Measurements from ENCODE around the gene ADAM33.

The ADAM33 gene

GRCh38 chr20:3710011-3710466 is 28.2 kb upstream of the ADAM33 start:
- DNase-seq (ENCODE audit: low read depth in 2 of 2) = no peak

DNA sequence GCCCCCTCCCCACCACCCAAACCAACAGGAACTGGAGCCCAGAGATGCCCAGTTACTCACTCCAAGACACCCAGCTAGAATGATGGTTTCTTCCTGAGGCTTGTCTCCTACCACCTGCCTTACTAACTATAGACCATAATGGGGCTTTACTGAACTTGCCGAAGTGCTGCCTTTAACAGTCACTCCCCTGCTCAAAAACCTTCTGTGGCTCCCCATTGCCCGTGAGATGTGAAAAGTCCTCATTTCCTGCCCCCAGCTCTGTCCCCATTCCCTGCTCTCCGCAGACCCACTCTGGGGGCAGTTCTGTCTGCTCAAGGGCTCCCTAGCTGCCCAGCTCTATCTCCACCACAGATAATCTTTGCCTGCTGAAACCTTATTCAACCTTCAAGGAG is 25.7 kb upstream of the ADAM33 start:
- no peak for DNase-seq (ENCODE audit: low read depth in 2 of 2)

DNA sequence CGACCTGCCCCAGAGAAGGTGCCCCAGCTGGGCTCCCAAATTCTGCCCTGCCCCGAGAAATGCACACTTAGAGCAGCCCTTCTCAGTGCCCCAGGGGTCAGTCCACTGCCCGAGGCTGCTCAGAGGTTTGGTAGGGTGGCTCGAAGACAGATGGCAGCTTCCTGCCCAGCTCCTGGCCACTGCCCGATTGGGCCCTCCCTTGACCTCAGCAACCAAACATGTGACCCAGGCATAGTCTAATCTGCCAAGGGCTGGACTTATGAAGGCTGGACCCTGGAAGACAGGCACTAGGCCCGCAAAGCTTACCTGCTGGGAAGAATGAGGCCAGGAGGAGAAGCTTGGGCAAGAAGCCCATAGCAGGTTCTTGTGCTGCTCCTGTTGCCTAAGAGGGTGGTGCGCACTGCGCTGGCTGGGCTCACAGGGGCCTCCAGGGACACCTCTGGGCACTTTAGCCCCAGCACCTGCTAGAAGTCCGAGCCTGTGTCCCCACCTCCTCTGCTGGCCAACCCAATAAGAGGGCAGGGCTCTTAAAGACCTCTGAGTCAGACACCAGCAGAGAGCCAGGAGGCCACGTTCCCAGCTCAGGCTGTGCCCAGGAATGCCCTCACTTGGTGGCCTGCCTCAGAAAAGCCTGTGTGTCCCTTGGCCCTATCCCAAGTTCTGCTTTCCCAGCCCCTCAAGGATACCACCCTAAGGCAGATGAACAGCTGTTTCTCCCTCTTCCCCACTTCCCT is 25.1 kb upstream of the ADAM33 start:
- no peak for DNase-seq (ENCODE audit: low read depth in 2 of 2)

- no peak for DNase-seq (ENCODE audit: low read depth in 2 of 2)
Measured at GRCh38 chr20:3705970-3706739, 24.3 kb upstream of the ADAM33 start.

- no peak for DNase-seq (ENCODE audit: low read depth in 2 of 2)
Measured at GRCh38 chr20:3705491-3705969, 23.7 kb upstream of the ADAM33 start.

DNA sequence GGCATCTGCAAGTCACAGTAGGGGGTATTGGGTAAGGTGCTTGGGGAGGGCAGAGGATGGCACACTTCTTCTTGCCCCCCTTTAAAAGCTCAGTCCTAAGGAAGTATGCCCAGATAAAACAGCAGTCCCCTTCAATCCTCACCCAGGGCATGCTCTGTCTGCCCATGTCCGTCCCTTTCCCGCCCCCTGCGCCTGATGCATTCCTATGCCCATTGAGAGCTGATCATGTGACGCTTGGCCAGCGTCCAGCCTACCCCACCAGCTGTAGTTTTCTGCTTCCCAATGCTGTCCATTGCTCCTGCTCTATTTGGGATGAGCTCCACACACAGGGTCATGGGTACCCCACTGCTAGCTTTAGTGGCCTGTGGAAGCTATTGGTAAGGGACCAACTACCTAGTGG is 22.3 kb upstream of the ADAM33 start:
- DNase-seq (ENCODE audit: low read depth in 2 of 2) = no peak

GRCh38 chr20:3702611-3703391 is 21.0 kb upstream of the ADAM33 start:
- no peak for DNase-seq (ENCODE audit: low read depth in 2 of 2)

DNA sequence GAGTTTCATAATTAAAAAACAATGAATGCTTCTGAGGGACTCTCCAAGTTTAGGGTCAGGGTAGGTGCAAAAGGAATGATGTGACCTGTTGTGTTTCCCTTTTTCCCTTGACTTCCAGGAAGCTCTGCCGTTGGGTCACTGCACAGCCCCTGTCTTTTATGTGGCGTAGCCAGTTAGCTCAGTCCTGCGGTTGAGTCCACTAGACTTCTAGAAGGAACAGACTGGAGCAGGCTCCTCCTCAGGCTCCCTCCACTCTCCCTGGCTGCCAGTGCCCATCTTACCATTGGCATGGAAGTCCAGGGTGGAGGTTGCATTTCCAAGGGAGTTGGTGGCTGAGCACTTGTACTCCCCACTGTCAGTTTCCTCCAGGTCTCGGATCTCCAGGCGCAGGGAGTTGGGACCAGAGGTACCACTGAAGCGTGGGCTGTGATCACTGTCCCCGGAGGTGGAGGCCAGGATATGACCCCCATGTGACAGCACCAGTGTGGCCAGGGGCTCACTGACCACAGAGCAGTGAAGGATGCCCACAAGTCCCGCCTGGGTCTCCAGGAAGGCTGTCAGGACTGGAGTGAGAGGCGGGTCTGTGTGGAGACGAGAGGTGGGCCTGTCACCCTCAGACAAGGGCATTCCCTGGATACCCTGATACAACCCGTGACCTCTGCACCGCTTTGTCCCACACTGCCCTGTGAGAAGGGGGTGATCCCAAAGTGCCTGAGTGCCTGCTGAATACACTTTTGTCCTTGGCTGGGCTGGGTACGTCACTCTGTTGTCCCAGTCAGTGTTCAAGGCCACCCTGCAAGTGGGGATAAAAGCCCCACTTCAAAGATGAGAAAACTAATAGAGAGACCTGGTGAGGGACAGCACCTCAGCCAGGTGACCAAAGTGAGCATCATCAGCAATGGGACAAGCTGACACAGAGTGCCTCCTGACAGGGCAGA is 19.5 kb upstream of the ADAM33 start:
- no peak for DNase-seq (ENCODE audit: low read depth in 2 of 2)

DNA sequence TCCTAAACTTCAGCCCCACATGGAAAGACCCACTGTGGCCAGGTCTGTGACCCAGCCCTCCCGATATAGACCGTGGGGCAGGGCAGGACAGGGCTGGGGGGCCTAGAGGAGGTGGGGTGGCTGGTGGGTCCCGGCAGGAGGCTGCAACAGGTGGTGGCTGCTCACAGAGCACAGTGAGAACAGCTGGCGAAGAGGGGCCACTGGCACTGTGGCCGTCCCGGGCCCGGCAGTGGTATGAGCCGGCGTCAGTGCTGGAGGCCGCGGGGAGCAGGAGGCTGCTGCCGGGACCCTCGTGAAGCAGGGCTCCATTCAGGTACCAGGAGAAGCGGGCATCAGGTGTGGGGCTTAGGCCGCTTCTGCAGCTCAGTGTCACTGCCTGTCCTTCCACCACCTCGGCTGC is 17.2 kb upstream of the ADAM33 start:
- no peak for DNase-seq (ENCODE audit: low read depth in 2 of 2)

- no peak for DNase-seq (ENCODE audit: low read depth in 2 of 2)
Measured at GRCh38 chr20:3698591-3699001, 16.8 kb upstream of the ADAM33 start.

- DNase-seq (ENCODE audit: low read depth in 2 of 2) = no peak
Measured at GRCh38 chr20:3697588-3698305, 15.9 kb upstream of the ADAM33 start.

DNA sequence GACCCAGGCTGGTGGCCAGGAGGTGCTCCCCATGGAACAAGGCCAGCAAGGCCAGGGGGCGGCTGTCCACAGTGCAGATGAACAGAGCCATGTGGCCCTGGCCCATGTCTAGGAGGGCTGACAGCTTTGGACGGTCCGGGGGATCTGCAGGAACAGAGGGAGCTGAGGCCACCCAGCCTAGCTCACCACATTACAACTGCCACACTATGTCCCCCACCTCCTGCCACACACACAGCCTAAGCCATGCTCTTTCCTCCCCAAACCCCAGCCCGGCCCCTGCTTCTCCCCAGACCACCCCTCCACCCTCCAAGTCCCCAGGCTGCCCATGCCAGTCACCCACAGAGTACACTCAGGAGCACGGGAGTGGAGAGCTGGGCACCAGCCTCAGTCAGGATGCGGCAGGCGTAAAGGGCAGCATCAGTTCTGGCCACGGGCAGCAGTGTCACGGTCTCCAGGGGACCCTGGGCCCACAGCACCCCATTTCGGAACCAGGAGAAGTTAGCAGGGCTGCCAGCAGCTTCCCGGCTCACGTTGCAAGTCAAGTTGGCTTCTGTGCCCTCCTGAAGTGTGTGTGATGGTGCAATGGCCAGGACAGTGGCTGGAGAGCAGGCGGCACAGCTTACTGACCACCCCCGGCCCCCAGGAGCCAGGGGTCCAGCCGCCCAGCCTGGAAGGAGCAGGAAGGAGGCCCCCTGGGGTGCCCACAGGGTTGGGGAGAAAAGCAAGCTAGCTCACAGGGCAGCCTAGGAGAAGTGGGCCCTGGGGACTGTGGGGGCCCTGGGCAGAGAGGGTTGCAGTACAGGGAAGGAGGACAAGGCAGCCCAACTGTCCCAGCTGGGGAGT is 15.2 kb upstream of the ADAM33 start:
- no peak for DNase-seq (ENCODE audit: low read depth in 2 of 2)

DNA sequence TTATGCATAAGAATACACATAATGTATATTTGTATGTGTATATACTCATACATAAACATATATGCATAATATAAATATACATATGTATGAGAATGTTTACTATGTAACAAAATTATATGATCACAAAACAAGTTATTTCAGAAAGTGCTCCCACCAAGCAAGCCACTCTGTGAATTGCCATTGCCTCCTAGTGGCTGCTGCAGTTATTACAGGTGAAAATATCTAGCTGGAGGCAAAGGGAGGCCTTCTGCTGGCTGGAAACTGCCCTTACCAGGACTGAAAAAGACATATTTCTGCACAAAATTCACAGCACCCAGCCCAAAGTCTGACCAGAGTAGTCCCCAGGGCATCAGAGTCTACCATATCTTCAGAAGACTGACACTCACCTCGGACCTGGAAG is 14.4 kb upstream of the ADAM33 start:
- DNase-seq (ENCODE audit: low read depth in 2 of 2) = no peak

GRCh38 chr20:3694864-3695263 is 13.1 kb upstream of the ADAM33 start:
- DNase-seq (ENCODE audit: low read depth in 2 of 2) = no peak

- DNase-seq (ENCODE audit: low read depth in 2 of 2) = no peak
Measured at GRCh38 chr20:3693376-3693775, 11.6 kb upstream of the ADAM33 start.

DNA sequence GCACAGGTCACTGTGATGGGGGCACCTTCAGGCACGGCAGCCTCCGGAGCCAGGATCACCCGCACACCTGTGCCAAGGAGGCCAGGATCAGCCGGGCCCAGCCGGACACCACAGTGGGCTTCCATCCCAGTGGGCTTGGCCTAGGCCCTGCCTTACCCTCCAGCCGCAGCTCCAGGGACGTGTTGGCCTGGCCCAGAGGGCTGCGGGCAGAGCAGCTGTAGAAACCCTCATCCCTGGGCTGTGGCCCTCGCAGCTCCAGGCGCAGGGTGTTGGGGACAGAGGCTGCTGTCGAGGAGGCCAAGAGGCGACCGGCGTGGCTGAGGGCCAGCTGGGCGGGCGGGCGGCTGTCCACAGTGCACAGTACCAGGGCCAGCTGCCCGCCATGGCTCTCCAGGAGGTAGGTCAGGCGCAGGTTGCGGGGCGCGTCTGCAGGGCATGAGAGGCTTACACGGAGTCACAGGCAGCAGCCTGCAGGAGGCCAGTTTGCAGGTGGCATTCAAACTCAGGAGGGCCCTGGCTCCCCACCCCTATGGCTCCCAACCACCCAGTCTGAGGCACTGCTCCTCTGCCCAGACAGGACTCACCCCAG is 11.0 kb upstream of the ADAM33 start:
- no peak for DNase-seq (ENCODE audit: low read depth in 2 of 2)

DNA sequence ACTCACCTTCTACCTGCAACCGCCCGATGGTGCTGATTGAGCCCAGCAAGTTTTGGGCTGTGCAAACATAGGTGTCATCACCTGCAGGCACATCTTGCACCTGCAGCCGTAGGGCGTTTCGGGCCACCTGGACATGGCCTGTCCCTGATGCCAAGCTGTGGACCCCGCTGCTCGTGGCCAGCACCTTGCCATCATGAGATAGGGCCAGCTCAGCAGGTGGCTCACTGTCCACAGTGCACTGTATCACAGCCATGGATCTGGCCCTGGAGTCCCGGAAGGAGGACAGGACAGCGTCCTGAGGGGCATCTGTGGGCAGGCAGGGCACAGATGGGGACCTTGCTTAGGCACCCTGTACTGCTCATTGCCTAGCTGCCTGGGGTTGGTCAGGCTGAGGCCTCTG is 10.1 kb upstream of the ADAM33 start:
- no peak for DNase-seq (ENCODE audit: low read depth in 2 of 2)

DNA sequence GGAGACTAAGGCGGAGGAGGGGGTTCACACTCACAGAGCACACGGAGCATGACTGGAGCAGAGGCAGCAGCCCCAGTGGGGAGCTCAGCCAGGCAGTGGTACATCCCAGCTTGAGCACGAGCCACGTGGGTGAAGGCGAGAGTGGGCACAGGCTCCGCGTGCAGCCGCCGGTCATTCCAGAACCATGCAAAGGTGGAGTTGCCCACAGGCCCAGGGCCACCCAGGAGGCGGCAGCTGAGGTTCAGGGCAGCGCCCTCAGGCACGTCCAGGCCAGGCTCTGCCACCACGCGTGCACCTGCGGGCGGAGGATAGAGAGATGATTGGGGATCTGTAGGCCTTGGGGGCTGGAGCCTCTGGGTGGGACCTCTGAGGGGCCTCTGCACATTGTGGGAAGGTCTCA is 9.5 kb upstream of the ADAM33 start:
- no peak for DNase-seq (ENCODE audit: low read depth in 2 of 2)

- no peak for DNase-seq (ENCODE audit: low read depth in 2 of 2)
Measured at GRCh38 chr20:3690413-3690812, 8.6 kb upstream of the ADAM33 start.

Measured in stimulated activated CD8-positive, alpha-beta memory T cell treated with anti-CD3 and anti-CD28 coated beads, Interleukin-15, amount 100 ng/mL, for 4 hours (primary cell).